HepG2 (cell line): ENCODE measurements around the gene NYNRIN. TPM values are rescaled to one million over a fixed set of nuclear protein-coding genes. Genes with fewer than 3 reads are reported as not detected.

Source experiments
- AHR ChIP-seq: IDR thresholded peaks from 2 replicates; pipeline ENCODE4 v1.6.1; 2018; ENCODE audit warnings: missing genetic modification reagents, missing compliant biosample characterization
- ATF7 ChIP-seq, 2 experiments: fragments of 450-650 bp in 1 of 2; sonication (generic) in 1 of 2; formaldehyde crosslinking in 1 of 2; IDR thresholded peaks; 2 replicates each; pipeline versions ENCODE4 v1.4.0 to v1.6.1; 2016 to 2020; ENCODE audit warnings: antibody characterized with exemption in 1 of 2, mild to moderate bottlenecking in 1 of 2, missing genetic modification reagents in 1 of 2
- CREBL2 ChIP-seq: sonication (generic); formaldehyde crosslinking; IDR thresholded peaks from 2 replicates; pipeline ENCODE4 v1.8.1; 2023; ENCODE audit warnings: missing genetic modification reagents, mild to moderate bottlenecking, borderline replicate concordance
- ETV5 ChIP-seq: IDR thresholded peaks from 2 replicates; pipeline ENCODE4 v1.6.1; 2018; ENCODE audit warnings: missing biosample characterization, missing genetic modification reagents, inconsistent platforms, borderline replicate concordance
- FOXC1 ChIP-seq: sonication (generic); formaldehyde crosslinking; IDR thresholded peaks from 2 replicates; pipeline ENCODE4 v1.8.0; 2022; ENCODE audit warnings: mild to moderate bottlenecking, missing genetic modification reagents, borderline replicate concordance
- HBP1 ChIP-seq: IDR thresholded peaks from 2 replicates; pipeline ENCODE4 v1.6.1; 2016; ENCODE audit warnings: low read depth, control low read depth
- HNF1A ChIP-seq, 2 experiments: sonication (generic) in 1 of 2; formaldehyde crosslinking in 1 of 2; IDR thresholded peaks; 2 replicates each; pipeline versions ENCODE4 v1.4.0 to v1.6.1; 2016 to 2020; ENCODE audit warnings: borderline replicate concordance in 1 of 2, low read depth in 1 of 2, mild to moderate bottlenecking in 1 of 2, missing genetic modification reagents in 1 of 2
- KDM6A ChIP-seq: IDR thresholded peaks from 2 replicates; pipeline ENCODE4 v1.6.1; 2016; ENCODE audit warnings: low read depth
- RFX3 ChIP-seq: IDR thresholded peaks from 2 replicates; pipeline ENCODE4 v1.6.1; 2016; ENCODE audit warnings: missing biosample characterization, missing genetic modification reagents
- RXRB ChIP-seq: IDR thresholded peaks from 2 replicates; pipeline ENCODE4 v1.6.1; 2016; ENCODE audit warnings: borderline replicate concordance, missing genetic modification reagents, missing compliant biosample characterization
- SRF ChIP-seq: IDR thresholded peaks from 2 replicates; pipeline ENCODE4 v1.6.1; 2011; ENCODE audit warnings: mild to moderate bottlenecking, low read depth, low read length, moderate library complexity
- ZNF124 ChIP-seq: sonication (generic); formaldehyde crosslinking; IDR thresholded peaks from 2 replicates; pipeline ENCODE4 v1.4.0; 2020; ENCODE audit warnings: missing genetic modification reagents
- ZNF282 ChIP-seq: fragments of 450-650 bp; IDR thresholded peaks from 2 replicates; pipeline ENCODE4 v1.6.1; 2018; ENCODE audit not compliant: partially characterized antibody
- ZNF331 ChIP-seq: sonication (generic); formaldehyde crosslinking; IDR thresholded peaks from 2 replicates; pipeline ENCODE4 v1.4.0; 2020; ENCODE audit warnings: missing genetic modification reagents
- ZNF362 ChIP-seq: sonication (generic); formaldehyde crosslinking; IDR thresholded peaks from 2 replicates; pipeline ENCODE4 v1.4.0; 2020; ENCODE audit warnings: missing genetic modification reagents, mild to moderate bottlenecking, borderline replicate concordance
- ZNF451 ChIP-seq: sonication (generic); formaldehyde crosslinking; IDR thresholded peaks from 2 replicates; pipeline ENCODE4 v1.5.0; 2020; ENCODE audit warnings: mild to moderate bottlenecking, missing genetic modification reagents
- ZNF546 ChIP-seq: sonication (generic); formaldehyde crosslinking; conservative IDR thresholded peaks from 2 replicates; pipeline ENCODE4 v1.8.1; 2023; ENCODE audit warnings: mild to moderate bottlenecking, missing genetic modification reagents
- ZNF563 ChIP-seq: sonication (generic); formaldehyde crosslinking; IDR thresholded peaks from 2 replicates; pipeline ENCODE4 v1.8.0; 2022; ENCODE audit warnings: mild to moderate bottlenecking, moderate library complexity, missing genetic modification reagents
- ZNF691 ChIP-seq: sonication (generic); formaldehyde crosslinking; IDR thresholded peaks from 2 replicates; pipeline ENCODE4 v1.4.0; 2020; ENCODE audit warnings: missing genetic modification reagents, low read depth, mild to moderate bottlenecking, borderline replicate concordance
- ZNF816 ChIP-seq: sonication (generic); formaldehyde crosslinking; IDR thresholded peaks from 2 replicates; pipeline ENCODE4 v1.8.0; 2022; ENCODE audit warnings: missing genetic modification reagents, mild to moderate bottlenecking, borderline replicate concordance
- polyA plus RNA-seq, 8 experiments: library from polyadenylated mRNA; depleted of rRNA in 3 of 8; stranded (reverse) in 7 of 8; unstranded in 1 of 8; fragments of >200 nt; fragmentation: Illumina TruSeq in 4 of 8; extraction: Trizol in 4 of 8; gene quantifications; 2 replicates each; pipeline versions ENCODE4 v1.2.1 to v1.2.3, GENCODE V29; 2011 to 2016; ENCODE audit warnings: low read depth in 4 of 8, missing spikeins in 1 of 8, mixed read lengths in 1 of 8; ENCODE audit not compliant: insufficient read depth in 1 of 8
- total RNA-seq, 5 experiments: library from RNA; depleted of rRNA; stranded (reverse); fragments of >200 nt; fragmentation: Illumina TruSeq; extraction: Trizol; gene quantifications; 2 replicates each; pipeline ENCODE4 v1.2.3, GENCODE V29; 2016; ENCODE audit warnings: low read depth in 1 of 5

Gene NYNRIN
- total and polyA plus RNA-seq, 2 of the 13 experiments (the other 11 are each of a cell fraction or from before 2014, with no cell fraction given), result 0.63 to 1.1 TPM

GRCh38 chr14:24442240-24443052, 43.6 kb downstream of the NYNRIN start, which contains the start of gene SDR39U1 (continued):
- TF ChIP-seq ZNF362 (peak; percentile 55; the same call in 1 of the 2 replicates), CREBL2 (CRISPR knock-in tag) (peak; percentile 82), SRF (peak; percentile 57; the same call in 1 of the 2 replicates), ZNF282 (no peak), ZNF124 (CRISPR knock-in tag) (no peak; the same call in none of the 2 replicates), HBP1 (CRISPR knock-in tag) (peak; percentile 84), RFX3 (CRISPR knock-in tag) (no peak; the same call in 1 of the 2 replicates), ZNF816 (CRISPR knock-in tag) (peak; percentile 97; the same call in 1 of the 2 replicates), AHR (CRISPR knock-in tag) (peak; percentile 71; the same call in 1 of the 2 replicates), ZNF546 (CRISPR knock-in tag) (0 out of 2 replicates have a peak, but pooled peaks have one; percentile 89), ZNF691 (CRISPR knock-in tag) (peak; percentile 94), ZNF563 (CRISPR knock-in tag) (peak; percentile 98), RXRB (CRISPR knock-in tag) (peak; percentile 75), KDM6A (peak; percentile 11), ATF7 (IDR thresholded peaks at IDR 0.05) (no peak), ATF7 (CRISPR knock-in tag; IDR thresholded peaks at IDR 0.05) (peak; percentile 76), ZNF451 (CRISPR knock-in tag) (peak; percentile 84), ETV5 (CRISPR knock-in tag) (peak; percentile 90), HNF1A (IDR thresholded peaks at IDR 0.05; ENCODE audit: low read depth) (0 out of 2 replicates have a peak, but pooled peaks have one; percentile 56), HNF1A (CRISPR knock-in tag; IDR thresholded peaks at IDR 0.05; ENCODE audit: borderline replicate concordance) (no peak; the same call in 1 of the 2 replicates), FOXC1 (CRISPR knock-in tag) (peak; percentile 92; the same call in 1 of the 2 replicates), ZNF331 (CRISPR knock-in tag) (peak; percentile 98)
